ENCODE measurements around the gene RTN4RL1.

Gene RTN4RL1

GRCh38 chr17:1999557-2000251 is 25.4 kb downstream of the RTN4RL1 start:
- H3K27ac ChIP-seq = peak overlapping the region; percentile 82
- TF ChIP-seq CTCF (conservative IDR thresholded peaks at IDR 0.05) = no peak
- peak; percentile 84; the same call in 1 of the 2 replicates for TF ChIP-seq ZFX (IDR thresholded peaks at IDR 0.05)

GRCh38 chr17:1997927-1998742 is 27.0 kb downstream of the RTN4RL1 start:
- TF ChIP-seq ZFX (IDR thresholded peaks at IDR 0.05) (0 out of 2 replicates have a peak, but pooled peaks have one; percentile 34), CTCF (conservative IDR thresholded peaks at IDR 0.05) (no peak)
- H3K27ac ChIP-seq = peak overlapping the region; percentile 82

- TF ChIP-seq ZFX (IDR thresholded peaks at IDR 0.05) (no peak; the same call in 1 of the 2 replicates), CTCF (conservative IDR thresholded peaks at IDR 0.05) (no peak)
- peak overlapping the region; percentile 82 for H3K27ac ChIP-seq
These were observed 27.7 kb downstream of the RTN4RL1 start for GRCh38 chr17:1997289-1997926.

DNA sequence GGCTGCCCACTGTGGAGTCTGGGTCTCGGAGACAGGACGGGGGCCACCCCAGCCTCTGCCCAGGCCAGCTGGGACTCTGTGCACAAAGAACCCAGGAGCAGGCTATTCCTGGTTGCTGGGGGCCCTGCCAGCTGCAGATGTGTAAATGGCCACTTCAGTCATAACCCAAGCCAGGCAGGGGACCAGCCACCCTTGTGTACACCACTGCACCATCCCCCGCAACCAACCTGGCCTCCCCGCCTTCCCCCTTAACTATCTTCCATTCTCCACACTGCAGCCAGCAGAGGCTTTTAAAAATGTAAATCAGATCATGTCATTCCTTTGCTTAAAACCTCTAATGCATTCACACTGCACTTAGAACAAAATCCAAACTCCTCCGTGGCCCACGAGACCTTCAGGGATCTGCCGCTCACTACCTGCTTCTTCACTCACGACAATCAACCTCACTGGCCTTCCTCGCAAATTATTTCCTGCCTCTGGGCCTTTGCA is 28.3 kb downstream of the RTN4RL1 start:
- TF ChIP-seq ZFX (IDR thresholded peaks at IDR 0.05) = no peak
- no peak for TF ChIP-seq CTCF (conservative IDR thresholded peaks at IDR 0.05)
- peak overlapping the region; percentile 82 for H3K27ac ChIP-seq

DNA sequence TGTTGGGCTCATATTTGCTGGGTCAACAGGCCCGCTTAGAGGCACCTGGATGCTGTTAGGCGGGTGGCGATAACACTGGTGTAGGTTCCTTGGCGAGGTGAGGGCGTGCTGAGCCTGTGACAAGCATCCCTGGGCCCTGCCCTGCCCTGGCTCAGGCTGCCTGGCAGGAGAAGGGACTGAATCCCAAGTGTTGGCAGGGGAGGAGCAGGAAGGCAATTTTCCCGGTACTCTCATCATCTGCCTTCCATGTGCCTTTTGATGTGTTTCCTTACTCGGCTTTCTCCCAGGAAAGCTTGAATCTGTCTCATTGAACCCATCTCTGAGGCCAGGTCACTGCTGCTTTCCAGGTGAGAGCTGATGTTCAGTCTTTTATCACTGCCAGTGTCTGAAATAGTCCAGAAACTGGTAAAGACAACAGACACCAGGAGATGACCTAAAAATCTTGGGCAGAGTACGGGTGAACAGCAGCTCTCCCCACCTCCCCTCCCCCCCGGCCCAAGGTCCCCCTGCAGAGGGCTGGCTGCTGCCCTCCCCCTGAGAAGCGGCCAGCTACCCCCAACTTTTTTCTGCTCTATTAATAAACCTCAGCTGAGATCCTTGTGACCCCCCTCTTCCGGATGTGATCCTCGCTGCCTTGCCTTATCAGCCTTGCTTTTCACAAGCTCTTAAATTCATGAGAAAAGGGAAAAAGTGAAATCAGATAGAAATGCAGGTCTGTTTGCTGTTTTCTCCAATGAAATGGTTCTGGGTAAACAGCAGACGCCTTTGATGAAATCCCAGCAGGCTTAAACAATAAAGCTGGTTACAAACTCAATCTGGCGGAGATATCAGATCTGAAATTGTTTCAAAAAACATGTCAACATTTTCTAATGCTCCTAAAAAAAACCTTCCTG is 29.0 kb downstream of the RTN4RL1 start:
- peak overlapping the region; percentile 82 for H3K27ac ChIP-seq
- TF ChIP-seq CTCF (conservative IDR thresholded peaks at IDR 0.05) (no peak), ZFX (IDR thresholded peaks at IDR 0.05) (no peak)

DNA sequence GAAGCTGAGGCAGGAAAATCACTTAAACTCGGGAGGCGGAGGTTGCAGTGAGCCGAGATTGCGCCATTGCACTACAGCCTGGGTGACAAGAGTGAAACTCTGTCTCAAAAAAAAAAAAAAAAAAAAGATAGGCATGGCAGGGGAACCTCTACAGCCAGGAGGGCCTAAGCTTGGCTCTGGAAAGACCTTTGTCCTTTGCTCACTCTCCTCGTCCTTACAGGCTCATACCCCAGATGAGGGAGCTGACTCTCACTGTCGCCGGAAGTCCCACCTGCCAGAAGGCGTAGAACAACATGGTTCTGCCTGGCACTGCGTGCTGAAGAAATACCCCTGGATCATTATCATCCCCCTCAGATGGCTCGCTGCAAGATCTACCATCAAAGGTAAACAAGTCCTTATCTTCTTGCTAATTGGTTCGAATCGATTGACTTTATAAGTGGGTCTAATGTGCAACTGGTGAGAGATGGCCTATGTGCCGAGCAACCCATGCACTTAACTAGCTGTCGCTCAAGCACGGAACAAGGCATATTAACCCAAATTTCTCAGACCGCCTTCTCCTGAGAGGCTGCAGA is 29.7 kb downstream of the RTN4RL1 start:
- TF ChIP-seq CTCF (conservative IDR thresholded peaks at IDR 0.05) = no peak
- TF ChIP-seq ZFX (IDR thresholded peaks at IDR 0.05) = no peak
- H3K27ac ChIP-seq = peak overlapping the region; percentile 82

Data from C4-2B (cell line).